HepG2 (cell line): Measurements from ENCODE around the gene PML. TPM values are rescaled to one million over a fixed set of nuclear protein-coding genes. Genes with fewer than 3 reads are reported as not detected.

ENCODE experiments used
- ATAC-seq: fragments of 200-7000 bp; cut with Tn5 transposase; 3 replicates; pipeline ENCODE4 v1.9.1; 2020; ENCODE audit warnings: mild to moderate bottlenecking, moderate library complexity
- BruUV-seq: library from RNA; stranded (reverse); fragments of 400-500 nt; replicated peaks from 2 replicates; lab custom pipeline; 2021; lab: Mats Ljungman, UMichigan
- CTCF ChIA-PET: fragments of 300-600 bp; formaldehyde crosslinking; extraction: SDS; loops from one replicate; lab custom pipeline; 2021; ENCODE audit warnings: low total read pairs, inconsistent platforms, low intra/inter-chr PET ratio; lab: Yijun Ruan, JAX
- POLR2A ChIA-PET: fragments of 350-600 bp; sonication (Branson Sonifier 250); formaldehyde crosslinking; loops from one replicate; lab custom pipeline; 2020; ENCODE audit warnings: antibody characterized with exemption, inconsistent platforms; lab: Yijun Ruan, JAX
- DNase-seq: peaks from one replicate; pipeline ENCODE4 v3.0.0-alpha.2; 2015; ENCODE audit warnings: low spot score
- FAIRE-seq: peaks from 3 replicates; lab custom pipeline; 2011; peaks lifted over from hg19 to GRCh38; lab: Jason Lieb, UNC
- H2AFZ ChIP-seq: one replicate; pipeline ENCODE4 v1.6.1; 2011; ENCODE audit warnings: low read length, inconsistent platforms
- H3K27ac ChIP-seq: fragments of 300-600 bp; 3 replicates; pipeline ENCODE4 v1.8.0; 2011; ENCODE audit warnings: mixed run types, mild to moderate bottlenecking, mixed read lengths, low read length, inconsistent platforms; ENCODE audit not compliant: insufficient read depth; ENCODE audit errors: extremely low read length
- H3K27me3 ChIP-seq, 2 experiments: fragments of 200-600 bp in 1 of 2; 2 replicates in 1 of 2; 3 replicates in 1 of 2; pipeline versions ENCODE4 v1.6.0 to v1.8.0; 2011; ENCODE audit warnings: low read length in 2 of 2, mild to moderate bottlenecking in 2 of 2, moderate library complexity in 2 of 2, inconsistent platforms in 1 of 2; ENCODE audit not compliant: insufficient read depth in 2 of 2, control insufficient read depth in 1 of 2
- H3K36me3 ChIP-seq, 2 experiments: fragments of 200-600 bp in 1 of 2; replicated peaks in 1 of 2; 2 replicates in 1 of 2; 3 replicates in 1 of 2; pipeline versions ENCODE4 v1.5.1 to v1.8.0; 2011; ENCODE audit warnings: low read length in 2 of 2, inconsistent platforms in 1 of 2; ENCODE audit not compliant: insufficient read depth in 2 of 2, control insufficient read depth in 1 of 2
- H3K4me1 ChIP-seq: 2 replicates; pipeline ENCODE4 v1.5.1; 2012; ENCODE audit warnings: low read length, inconsistent platforms; ENCODE audit not compliant: insufficient read depth
- H3K4me2 ChIP-seq: 2 replicates; pipeline ENCODE4 v1.6.0; 2011; ENCODE audit warnings: low read depth, low read length, inconsistent platforms
- H3K4me3 ChIP-seq, 3 experiments: fragments of 200-600 bp in 1 of 3; sonication (generic), shearing (Covaris generic) in 1 of 3; replicated peaks in 1 of 3; 2 replicates each; pipeline ENCODE4 v1.5.1; 2011 to 2016; ENCODE audit warnings: low read length in 3 of 3, inconsistent platforms in 2 of 3, low read depth in 2 of 3, mild to moderate bottlenecking in 2 of 3, control low read depth in 1 of 3, mixed read lengths in 1 of 3; ENCODE audit not compliant: insufficient read depth in 1 of 3
- H3K79me2 ChIP-seq: one replicate; pipeline ENCODE4 v1.6.1; 2011; ENCODE audit warnings: low read length, inconsistent platforms; ENCODE audit not compliant: insufficient read depth
- H3K9ac ChIP-seq: 2 replicates; pipeline ENCODE4 v1.6.0; 2011; ENCODE audit warnings: mild to moderate bottlenecking, low read depth, low read length, inconsistent platforms; ENCODE audit not compliant: insufficient read depth
- H3K9me3 ChIP-seq: 2 replicates; pipeline ENCODE4 v1.5.1; 2012; ENCODE audit warnings: mild to moderate bottlenecking, low read length
- H4K20me1 ChIP-seq: 2 replicates; pipeline ENCODE4 v1.6.0; 2011; ENCODE audit warnings: inconsistent platforms, mild to moderate bottlenecking, low read length, moderate library complexity; ENCODE audit not compliant: insufficient read depth
- FOSL2 ChIP-seq: sonication (generic); formaldehyde crosslinking; IDR thresholded peaks from 2 replicates; pipeline ENCODE4 v1.4.0; 2020; ENCODE audit warnings: missing genetic modification reagents
- ZBTB2 ChIP-seq: sonication (generic); formaldehyde crosslinking; IDR thresholded peaks from 2 replicates; pipeline ENCODE4 v1.8.0; 2022; ENCODE audit warnings: low read depth, missing genetic modification reagents
- ZBTB34 ChIP-seq: sonication (generic); formaldehyde crosslinking; IDR thresholded peaks from 2 replicates; pipeline ENCODE4 v1.8.0; 2022; ENCODE audit warnings: mild to moderate bottlenecking, missing genetic modification reagents
- ZBTB46 ChIP-seq: sonication (generic); formaldehyde crosslinking; IDR thresholded peaks from 2 replicates; pipeline ENCODE4 v1.4.0; 2020; ENCODE audit warnings: mild to moderate bottlenecking, missing genetic modification reagents, borderline replicate concordance
- ZNF234 ChIP-seq: sonication (generic); formaldehyde crosslinking; conservative IDR thresholded peaks from 2 replicates; pipeline ENCODE4 v1.5.1; 2020; ENCODE audit warnings: mild to moderate bottlenecking, missing genetic modification reagents
- ZNF703 ChIP-seq: sonication (generic); formaldehyde crosslinking; IDR thresholded peaks from 2 replicates; pipeline ENCODE4 v1.5.1; 2020; ENCODE audit warnings: missing genetic modification reagents, mild to moderate bottlenecking, moderate library complexity, borderline replicate concordance
- ZNF883 ChIP-seq: sonication (generic); formaldehyde crosslinking; IDR thresholded peaks from 2 replicates; pipeline ENCODE4 v1.5.1; 2020; ENCODE audit warnings: mild to moderate bottlenecking, missing genetic modification reagents; ENCODE audit errors: not compliant biosample characterization
- WGBS: methylation state at CpG from one replicate; pipeline ENCODE4 v1.1.6; 2017; ENCODE audit warnings: low lambda C conversion rate; 5-methylcytosine and 5-hydroxymethylcytosine counted together
- in situ Hi-C: cut with HindIII; loops from 2 replicates; pipeline ENCODE4 v1.10.0; 2017; ENCODE audit warnings: low pct_unique_long_range_greater_than_20kb; ENCODE audit not compliant: extremely low pct_ligation_motif_present
- intact Hi-C: fragments of 100-400 bp; cut with micrococcal nuclease; formaldehyde crosslinking; loops from one replicate; pipeline ENCODE4 v1.10.0; 2022; ENCODE audit not compliant: unreplicated experiment
- polyA plus RNA-seq, 8 experiments: library from polyadenylated mRNA; depleted of rRNA in 3 of 8; stranded (reverse) in 7 of 8; unstranded in 1 of 8; fragments of >200 nt; fragmentation: Illumina TruSeq in 4 of 8; extraction: Trizol in 4 of 8; gene quantifications; 2 replicates each; pipeline versions ENCODE4 v1.2.1 to v1.2.3, GENCODE V29; 2011 to 2016; ENCODE audit warnings: low read depth in 4 of 8, missing spikeins in 1 of 8, mixed read lengths in 1 of 8; ENCODE audit not compliant: insufficient read depth in 1 of 8
- total RNA-seq, 5 experiments: library from RNA; depleted of rRNA; stranded (reverse); fragments of >200 nt; fragmentation: Illumina TruSeq; extraction: Trizol; gene quantifications; 2 replicates each; pipeline ENCODE4 v1.2.3, GENCODE V29; 2016; ENCODE audit warnings: low read depth in 1 of 5

PML gene
- total and polyA plus RNA-seq, 2 of the 13 experiments (the other 11 are each of a cell fraction or from before 2014, with no cell fraction given): 2.9 to 3.9 TPM

GRCh38 chr15:74024687-74025086, 30.2 kb downstream of the PML start:
- Histone ChIP-seq H3K4me2 (no peak overlapping the region), H3K4me1 (no peaks in the 10 kb centered on the region), H2AFZ (no peak overlapping the region)
- no TSS peak for BruUV-seq
- TF ChIP-seq ZNF883: no peak
- TF ChIP-seq ZNF234 (CRISPR knock-in tag): no peak
- TF ChIP-seq ZNF703 (CRISPR knock-in tag): no peak
- no peak for TF ChIP-seq ZBTB46
- TF ChIP-seq ZBTB34 (CRISPR knock-in tag): no peak
- no peak for TF ChIP-seq FOSL2
- no peak for TF ChIP-seq ZBTB2 (CRISPR knock-in tag)
- TF ChIP-seq, all 625 proteins: peak for 0
- DNase-seq (no peak), ATAC-seq (no peak), FAIRE-seq (no peak)
- H3K9me3 ChIP-seq: no peaks in the 10 kb centered on the region
- no peaks in the 10 kb centered on the region for H3K27me3 ChIP-seq
- no peaks in the 10 kb centered on the region for H4K20me1 ChIP-seq
- H3K27ac ChIP-seq: no peak overlapping the region
- ChIA-PET CTCF (no interaction called here), POLR2A (no interaction called here)
- no peaks in the 10 kb centered on the region for H3K79me2 ChIP-seq
- peaks cover 16 to 40% of the 10 kb centered on the region in 2 experiments; a peak in 4 of 5 replicates for H3K36me3 ChIP-seq
- in situ Hi-C loops (no loop called here), intact Hi-C loops (no loop called here)
- 50% methylated on average over 2 of the region's 2 CpGs for WGBS
- H3K4me3 ChIP-seq: no peak overlapping the region
- no peak overlapping the region for H3K9ac ChIP-seq
